Stimulated activated CD8-positive, alpha-beta memory T cell treated with anti-CD3 and anti-CD28 coated beads, Interleukin-7, amount 100 ng/mL, for 48 hours (primary cell): ENCODE measurements around the gene SLC9A3.

Source experiments
- DNase-seq, 2 donors: peaks; one replicate each; pipeline ENCODE4 v3.0.0-alpha.2; 2020; ENCODE audit warnings: low read depth in 1 of 2; ENCODE audit errors: extremely low read depth in 1 of 2

SLC9A3 gene

GRCh38 chr5:432928-433791 lies 91.1 kb downstream of the SLC9A3 start:
- DNase-seq: no peak

- DNase-seq: no peak
Observed at GRCh38 chr5:432201-432927, 91.9 kb downstream of the SLC9A3 start.

- no peak for DNase-seq
Observed at GRCh38 chr5:431711-432050, 92.6 kb downstream of the SLC9A3 start.

- DNase-seq: no peak
Observed at GRCh38 chr5:431001-431710, 93.1 kb downstream of the SLC9A3 start.

GRCh38 chr5:430214-430925 lies 93.9 kb downstream of the SLC9A3 start:
- DNase-seq: no peak

GRCh38 chr5:429453-430188 lies 94.6 kb downstream of the SLC9A3 start:
- no peak for DNase-seq

- no peak for DNase-seq
Observed at GRCh38 chr5:428754-429452, 95.3 kb downstream of the SLC9A3 start.

- no peak for DNase-seq
Observed at GRCh38 chr5:428219-428618, 96.0 kb downstream of the SLC9A3 start.

GRCh38 chr5:427415-428087 lies 96.7 kb downstream of the SLC9A3 start:
- no peak for DNase-seq

GRCh38 chr5:426392-426976 lies 97.8 kb downstream of the SLC9A3 start:
- DNase-seq: no peak

GRCh38 chr5:425714-426113 lies 98.5 kb downstream of the SLC9A3 start:
- no peak for DNase-seq

- no peak for DNase-seq
Observed at GRCh38 chr5:424301-425110, 99.7 kb downstream of the SLC9A3 start.

- no peak for DNase-seq
Observed at GRCh38 chr5:423626-424261, 100.5 kb downstream of the SLC9A3 start.

GRCh38 chr5:423233-423565 lies 101.0 kb downstream of the SLC9A3 start:
- DNase-seq: no peak

GRCh38 chr5:422323-423232 lies 101.7 kb downstream of the SLC9A3 start:
- no peak for DNase-seq

GRCh38 chr5:421901-422300 lies 102.3 kb downstream of the SLC9A3 start:
- DNase-seq: no peak
